GM12875 (cell line): ENCODE data around the gene SCD.

Experiments used
- H3K4me3 ChIP-seq: one replicate; pipeline ENCODE4 v1.5.1; 2011; ENCODE audit warnings: low read depth, low read length, control low read depth
- TF ChIP-seq, protein P1 (sequence below): IDR thresholded peaks from 2 replicates; pipeline ENCODE4 v1.5.1; 2011; ENCODE audit warnings: low read depth, mild to moderate bottlenecking, control low read depth, inconsistent platforms, low read length, moderate library complexity, borderline replicate concordance; ENCODE audit not compliant: insufficient read depth

Gene SCD

GRCh38 chr10:100382553-100382952 is 35.5 kb downstream of the SCD start:
- TF ChIP-seq, protein P1, sequence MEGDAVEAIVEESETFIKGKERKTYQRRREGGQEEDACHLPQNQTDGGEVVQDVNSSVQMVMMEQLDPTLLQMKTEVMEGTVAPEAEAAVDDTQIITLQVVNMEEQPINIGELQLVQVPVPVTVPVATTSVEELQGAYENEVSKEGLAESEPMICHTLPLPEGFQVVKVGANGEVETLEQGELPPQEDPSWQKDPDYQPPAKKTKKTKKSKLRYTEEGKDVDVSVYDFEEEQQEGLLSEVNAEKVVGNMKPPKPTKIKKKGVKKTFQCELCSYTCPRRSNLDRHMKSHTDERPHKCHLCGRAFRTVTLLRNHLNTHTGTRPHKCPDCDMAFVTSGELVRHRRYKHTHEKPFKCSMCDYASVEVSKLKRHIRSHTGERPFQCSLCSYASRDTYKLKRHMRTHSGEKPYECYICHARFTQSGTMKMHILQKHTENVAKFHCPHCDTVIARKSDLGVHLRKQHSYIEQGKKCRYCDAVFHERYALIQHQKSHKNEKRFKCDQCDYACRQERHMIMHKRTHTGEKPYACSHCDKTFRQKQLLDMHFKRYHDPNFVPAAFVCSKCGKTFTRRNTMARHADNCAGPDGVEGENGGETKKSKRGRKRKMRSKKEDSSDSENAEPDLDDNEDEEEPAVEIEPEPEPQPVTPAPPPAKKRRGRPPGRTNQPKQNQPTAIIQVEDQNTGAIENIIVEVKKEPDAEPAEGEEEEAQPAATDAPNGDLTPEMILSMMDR = no peak

GRCh38 chr10:100383251-100383650 is 36.2 kb downstream of the SCD start:
- no peak overlapping the region for H3K4me3 ChIP-seq
- TF ChIP-seq, protein P1 = no peak

More at GRCh38 chr10:100382553-100382952, 35.5 kb downstream of the SCD start:
- no peak overlapping the region for H3K4me3 ChIP-seq

- TF ChIP-seq, protein P1 = no peak
- H3K4me3 ChIP-seq = no peak overlapping the region
Measured at GRCh38 chr10:100391163-100392002, 44.4 kb downstream of the SCD start.

GRCh38 chr10:100392686-100393003 is 45.6 kb downstream of the SCD start:
- TF ChIP-seq, protein P1 = no peak
- no peak overlapping the region for H3K4me3 ChIP-seq

DNA sequence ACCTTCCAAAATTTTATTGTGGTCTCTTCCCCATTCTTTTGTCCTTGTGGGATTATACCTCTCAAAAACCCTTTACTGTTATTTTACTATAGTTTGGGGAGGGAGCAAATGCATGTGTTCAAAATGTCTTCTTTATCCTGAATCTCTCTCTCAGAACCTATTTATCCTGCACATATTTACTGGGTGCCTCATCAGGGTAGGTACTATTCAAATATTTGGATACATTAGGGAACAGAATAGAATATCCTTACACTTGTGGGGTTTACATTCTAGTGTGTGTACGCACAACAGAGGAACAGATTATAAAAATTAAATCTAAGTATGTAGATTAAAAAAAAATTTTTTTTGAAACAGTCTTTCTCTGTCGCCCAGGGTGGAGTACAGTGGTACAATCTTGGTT is 48.6 kb downstream of the SCD start:
- TF ChIP-seq, protein P1 = no peak
- no peak overlapping the region for H3K4me3 ChIP-seq

GRCh38 chr10:100396605-100397004 is 49.6 kb downstream of the SCD start:
- TF ChIP-seq, protein P1 = no peak
- no peak overlapping the region for H3K4me3 ChIP-seq

GRCh38 chr10:100401631-100402328 is 54.7 kb downstream of the SCD start:
- TF ChIP-seq, protein P1 = no peak
- H3K4me3 ChIP-seq = no peak overlapping the region
